ENCODE data around the gene APOM. TPM values are rescaled to one million over a fixed set of nuclear protein-coding genes. Genes with fewer than 3 reads are reported as not detected.
A peak's percentile ranks its signal among the peaks of the same experiment; 100 is the strongest.

The APOM gene
- total RNA-seq, 1 experiment from 2014 or later, result 2.6 TPM

GRCh38 chr6:31689249-31690110 lies 33.8 kb downstream of the APOM start:
- no peak overlapping the region for H3K27ac Mint-ChIP-seq (ENCODE audit: unreplicated experiment)

DNA sequence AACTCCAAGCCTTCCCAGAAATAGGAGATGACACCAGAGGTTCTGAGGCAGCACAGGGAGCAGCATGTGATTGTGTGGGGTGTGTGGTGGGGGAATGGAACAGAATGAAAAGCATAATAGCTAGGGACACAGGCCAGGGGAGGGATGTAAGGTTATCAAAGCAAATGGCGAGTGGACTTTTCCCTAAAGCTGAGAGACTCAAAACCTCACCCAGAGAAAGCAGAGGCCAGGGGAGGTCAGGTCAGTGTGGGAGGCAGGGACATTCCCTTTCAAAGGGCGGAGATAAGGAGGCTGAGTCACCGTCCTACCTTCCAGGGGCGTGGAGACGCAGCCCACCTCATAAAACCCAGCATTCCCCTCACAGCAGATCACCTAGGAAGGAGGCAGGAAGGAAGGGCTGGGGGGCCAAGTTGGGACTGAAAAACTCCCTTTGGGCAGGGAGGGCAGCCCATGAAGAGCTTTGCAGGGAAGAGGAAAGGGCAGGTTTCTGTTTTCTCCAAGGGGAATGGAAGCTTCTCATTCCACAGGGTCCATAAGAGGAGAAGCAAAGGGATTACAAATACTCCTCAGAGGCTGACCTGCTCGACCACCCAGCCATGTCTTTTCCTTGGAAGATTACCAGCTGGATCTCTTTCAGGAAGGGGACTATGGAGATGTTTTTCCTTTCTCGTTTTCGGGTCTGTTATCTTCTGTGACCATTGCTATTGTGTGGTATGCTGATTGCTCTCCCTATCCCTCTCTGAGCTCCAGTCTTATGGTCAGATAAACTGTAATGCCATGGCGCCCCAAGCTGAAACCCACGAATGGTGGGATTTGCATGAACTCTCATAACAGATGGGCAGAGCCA lies 34.8 kb downstream of the APOM start:
- peak; percentile 27 for DNase-seq
- Mint-ChIP-seq H3K4me3 (ENCODE audit: low read depth, unreplicated experiment) (no peak overlapping the region), H3K27me3 (ENCODE audit: unreplicated experiment) (no peaks in the 10 kb centered on the region), H3K4me1 (ENCODE audit: low read depth, unreplicated experiment) (peaks cover 16% of the 10 kb centered on the region), H3K27ac (ENCODE audit: unreplicated experiment) (no peak overlapping the region), H3K9me3 (ENCODE audit: low read depth, unreplicated experiment) (no peaks in the 10 kb centered on the region), H3K36me3 (ENCODE audit: insufficient read depth, unreplicated experiment) (peaks cover 49% of the 10 kb centered on the region)
- TF ChIP-seq, protein P1, sequence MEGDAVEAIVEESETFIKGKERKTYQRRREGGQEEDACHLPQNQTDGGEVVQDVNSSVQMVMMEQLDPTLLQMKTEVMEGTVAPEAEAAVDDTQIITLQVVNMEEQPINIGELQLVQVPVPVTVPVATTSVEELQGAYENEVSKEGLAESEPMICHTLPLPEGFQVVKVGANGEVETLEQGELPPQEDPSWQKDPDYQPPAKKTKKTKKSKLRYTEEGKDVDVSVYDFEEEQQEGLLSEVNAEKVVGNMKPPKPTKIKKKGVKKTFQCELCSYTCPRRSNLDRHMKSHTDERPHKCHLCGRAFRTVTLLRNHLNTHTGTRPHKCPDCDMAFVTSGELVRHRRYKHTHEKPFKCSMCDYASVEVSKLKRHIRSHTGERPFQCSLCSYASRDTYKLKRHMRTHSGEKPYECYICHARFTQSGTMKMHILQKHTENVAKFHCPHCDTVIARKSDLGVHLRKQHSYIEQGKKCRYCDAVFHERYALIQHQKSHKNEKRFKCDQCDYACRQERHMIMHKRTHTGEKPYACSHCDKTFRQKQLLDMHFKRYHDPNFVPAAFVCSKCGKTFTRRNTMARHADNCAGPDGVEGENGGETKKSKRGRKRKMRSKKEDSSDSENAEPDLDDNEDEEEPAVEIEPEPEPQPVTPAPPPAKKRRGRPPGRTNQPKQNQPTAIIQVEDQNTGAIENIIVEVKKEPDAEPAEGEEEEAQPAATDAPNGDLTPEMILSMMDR (IDR thresholded peaks at IDR 0.05; ENCODE audit: unreplicated experiment), result no peak
- intact Hi-C loops (cut with micrococcal nuclease; ENCODE audit: unreplicated experiment), result no loop called here
- CTCF ChIA-PET, result interaction anchor here (0.6 to 2.6 kb wide), 10 partner anchors 9 to 249 kb away, joined by 3 to 14 read pairs (median 4); partner anchors contain the start of genes LY6G5C and MSH5
- no TSS peak for BruUV-seq (replicated peaks)

More at GRCh38 chr6:31689249-31690110, 33.8 kb downstream of the APOM start:
- Mint-ChIP-seq H3K9me3 (ENCODE audit: low read depth, unreplicated experiment) (no peaks in the 10 kb centered on the region), H3K27me3 (ENCODE audit: unreplicated experiment) (no peaks in the 10 kb centered on the region), H3K4me1 (ENCODE audit: low read depth, unreplicated experiment) (peaks cover 16% of the 10 kb centered on the region), H3K4me3 (ENCODE audit: low read depth, unreplicated experiment) (no peak overlapping the region), H3K36me3 (ENCODE audit: insufficient read depth, unreplicated experiment) (peaks cover 46% of the 10 kb centered on the region)
- intact Hi-C loops (cut with micrococcal nuclease; ENCODE audit: unreplicated experiment), result no loop called here
- CTCF ChIA-PET, result interaction anchor here (1.0 to 2.6 kb wide), 7 partner anchors 8 to 86 kb away, joined by 3 to 8 read pairs (median 4); partner anchors contain the start of genes LY6G5C and MSH5
- no TSS peak for BruUV-seq (replicated peaks)
- TF ChIP-seq, protein P1 (IDR thresholded peaks at IDR 0.05; ENCODE audit: unreplicated experiment), result peak; percentile 44
- peak; percentile 43 for DNase-seq

DNA sequence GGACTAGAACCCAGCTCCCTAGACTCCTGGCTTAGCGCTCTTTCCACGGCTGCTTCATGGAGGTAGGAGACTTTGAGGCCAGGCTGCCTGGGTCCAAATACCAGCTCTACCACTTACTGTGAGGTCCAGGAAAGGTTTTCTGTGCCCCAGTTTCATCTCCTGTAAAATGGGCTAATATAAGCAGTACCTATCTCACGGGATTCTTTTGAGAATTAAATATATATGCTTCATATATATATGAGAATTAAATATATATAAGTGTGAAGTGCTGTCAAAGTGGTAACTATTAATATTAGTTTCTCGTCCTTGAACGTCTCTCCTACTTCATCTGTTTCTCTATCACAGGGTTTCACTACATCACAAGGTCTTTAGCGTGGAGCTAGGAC lies 35.4 kb downstream of the APOM start:
- DNase-seq, result no peak
- intact Hi-C loops (cut with micrococcal nuclease; ENCODE audit: unreplicated experiment), result no loop called here
- Mint-ChIP-seq H3K27ac (ENCODE audit: unreplicated experiment) (no peak overlapping the region), H3K27me3 (ENCODE audit: unreplicated experiment) (no peaks in the 10 kb centered on the region), H3K4me1 (ENCODE audit: low read depth, unreplicated experiment) (peaks cover 16% of the 10 kb centered on the region), H3K36me3 (ENCODE audit: insufficient read depth, unreplicated experiment) (peaks cover 51% of the 10 kb centered on the region), H3K9me3 (ENCODE audit: low read depth, unreplicated experiment) (no peaks in the 10 kb centered on the region), H3K4me3 (ENCODE audit: low read depth, unreplicated experiment) (no peak overlapping the region)
- CTCF ChIA-PET, result interaction anchor here (0.6 to 2.6 kb wide), 6 partner anchors 10 to 249 kb away, joined by 3 to 14 read pairs (median 8); partner anchors contain the start of genes LY6G5C and MSH5
- TF ChIP-seq, protein P1 (IDR thresholded peaks at IDR 0.05; ENCODE audit: unreplicated experiment), result no peak
- BruUV-seq (replicated peaks), result no TSS peak

GRCh38 chr6:31691564-31692108 lies 35.9 kb downstream of the APOM start:
- H3K36me3 Mint-ChIP-seq (ENCODE audit: insufficient read depth, unreplicated experiment), result peaks cover 50% of the 10 kb centered on the region
- intact Hi-C loops (cut with micrococcal nuclease; ENCODE audit: unreplicated experiment), result no loop called here

More at GRCh38 chr6:31691564-31692108, 35.9 kb downstream of the APOM start:
- no peak for DNase-seq
- TF ChIP-seq, protein P1 (IDR thresholded peaks at IDR 0.05; ENCODE audit: unreplicated experiment), result no peak
- Mint-ChIP-seq H3K27ac (ENCODE audit: unreplicated experiment) (no peak overlapping the region), H3K4me1 (ENCODE audit: low read depth, unreplicated experiment) (peaks cover 16% of the 10 kb centered on the region), H3K4me3 (ENCODE audit: low read depth, unreplicated experiment) (no peak overlapping the region), H3K27me3 (ENCODE audit: unreplicated experiment) (no peaks in the 10 kb centered on the region), H3K9me3 (ENCODE audit: low read depth, unreplicated experiment) (no peaks in the 10 kb centered on the region)
- no TSS peak for BruUV-seq (replicated peaks)
- CTCF ChIA-PET, result interaction anchor here (2.0 to 2.6 kb wide), 2 partner anchors 10 to 78 kb away, joined by 8 read pairs; partner anchors contain the start of gene LY6G5C

All from Calu3 (cell line).